HepG2 (cell line): Measurements from ENCODE around the gene TMED6. TPM values are rescaled to one million over a fixed set of nuclear protein-coding genes. Genes with fewer than 3 reads are reported as not detected.

Experiments used
- FOSL1 ChIP-seq: sonication (generic); formaldehyde crosslinking; IDR thresholded peaks from 2 replicates; pipeline ENCODE4 v1.9.0; 2021; ENCODE audit warnings: missing genetic modification reagents, borderline replicate concordance
- HDAC6 ChIP-seq: fragments of 200-600 bp; sonication (generic); IDR thresholded peaks from 2 replicates; pipeline ENCODE4 v1.7.0; 2017; ENCODE audit warnings: mild to moderate bottlenecking, antibody characterized with exemption, low read length, low read depth
- HMG20B ChIP-seq: conservative IDR thresholded peaks from 2 replicates; pipeline ENCODE4 v1.6.1; 2016; ENCODE audit warnings: missing genetic modification reagents, missing compliant biosample characterization
- JUNB ChIP-seq: sonication (generic); formaldehyde crosslinking; IDR thresholded peaks from 2 replicates; pipeline ENCODE4 v1.8.0; 2022; ENCODE audit warnings: missing genetic modification reagents, mild to moderate bottlenecking, borderline replicate concordance
- SMAD9 ChIP-seq: sonication (generic); formaldehyde crosslinking; IDR thresholded peaks from 2 replicates; pipeline ENCODE4 v1.5.1; 2020; ENCODE audit warnings: mild to moderate bottlenecking, missing genetic modification reagents
- ZNF101 ChIP-seq: sonication (generic); formaldehyde crosslinking; IDR thresholded peaks from 2 replicates; pipeline ENCODE4 v1.4.0; 2020; ENCODE audit warnings: mild to moderate bottlenecking, low read depth, missing genetic modification reagents, borderline replicate concordance
- ZNF556 ChIP-seq: sonication (generic); formaldehyde crosslinking; IDR thresholded peaks from 2 replicates; pipeline ENCODE4 v1.4.0; 2020; ENCODE audit warnings: mild to moderate bottlenecking, missing genetic modification reagents, borderline replicate concordance
- ZNF713 ChIP-seq: sonication (generic); formaldehyde crosslinking; IDR thresholded peaks from 2 replicates; pipeline ENCODE4 v1.4.0; 2020; ENCODE audit warnings: mild to moderate bottlenecking, missing genetic modification reagents
- polyA plus RNA-seq, 8 experiments: library from polyadenylated mRNA; depleted of rRNA in 3 of 8; stranded (reverse) in 7 of 8; unstranded in 1 of 8; fragments of >200 nt; fragmentation: Illumina TruSeq in 4 of 8; extraction: Trizol in 4 of 8; gene quantifications; 2 replicates each; pipeline versions ENCODE4 v1.2.1 to v1.2.3, GENCODE V29; 2011 to 2016; ENCODE audit warnings: low read depth in 4 of 8, missing spikeins in 1 of 8, mixed read lengths in 1 of 8; ENCODE audit not compliant: insufficient read depth in 1 of 8
- total RNA-seq, 5 experiments: library from RNA; depleted of rRNA; stranded (reverse); fragments of >200 nt; fragmentation: Illumina TruSeq; extraction: Trizol; gene quantifications; 2 replicates each; pipeline ENCODE4 v1.2.3, GENCODE V29; 2016; ENCODE audit warnings: low read depth in 1 of 5
- TF ChIP-seq, protein P1 (sequence below), 2 experiments: sonication (generic) in 1 of 2; formaldehyde crosslinking in 1 of 2; IDR thresholded peaks; 2 replicates each; pipeline versions ENCODE4 v1.6.1 to v1.9.0; 2014 to 2022; ENCODE audit warnings: antibody characterized with exemption in 1 of 2, borderline replicate concordance in 1 of 2, inconsistent platforms in 1 of 2, low read depth in 1 of 2, missing genetic modification reagents in 1 of 2
- TF ChIP-seq, protein P2 (sequence below): sonication (generic); formaldehyde crosslinking; IDR thresholded peaks from 2 replicates; pipeline ENCODE4 v1.4.0; 2020; ENCODE audit warnings: missing genetic modification reagents
- TF ChIP-seq, protein P3 (sequence below): sonication (generic); formaldehyde crosslinking; IDR thresholded peaks from 2 replicates; pipeline ENCODE4 v1.4.0; 2020; ENCODE audit warnings: low read depth, mild to moderate bottlenecking, missing genetic modification reagents

Gene TMED6
- total and polyA plus RNA-seq, 2 of the 13 experiments (the other 11 are each of a cell fraction or from before 2014, with no cell fraction given), result 9.8 to 14.4 TPM

DNA sequence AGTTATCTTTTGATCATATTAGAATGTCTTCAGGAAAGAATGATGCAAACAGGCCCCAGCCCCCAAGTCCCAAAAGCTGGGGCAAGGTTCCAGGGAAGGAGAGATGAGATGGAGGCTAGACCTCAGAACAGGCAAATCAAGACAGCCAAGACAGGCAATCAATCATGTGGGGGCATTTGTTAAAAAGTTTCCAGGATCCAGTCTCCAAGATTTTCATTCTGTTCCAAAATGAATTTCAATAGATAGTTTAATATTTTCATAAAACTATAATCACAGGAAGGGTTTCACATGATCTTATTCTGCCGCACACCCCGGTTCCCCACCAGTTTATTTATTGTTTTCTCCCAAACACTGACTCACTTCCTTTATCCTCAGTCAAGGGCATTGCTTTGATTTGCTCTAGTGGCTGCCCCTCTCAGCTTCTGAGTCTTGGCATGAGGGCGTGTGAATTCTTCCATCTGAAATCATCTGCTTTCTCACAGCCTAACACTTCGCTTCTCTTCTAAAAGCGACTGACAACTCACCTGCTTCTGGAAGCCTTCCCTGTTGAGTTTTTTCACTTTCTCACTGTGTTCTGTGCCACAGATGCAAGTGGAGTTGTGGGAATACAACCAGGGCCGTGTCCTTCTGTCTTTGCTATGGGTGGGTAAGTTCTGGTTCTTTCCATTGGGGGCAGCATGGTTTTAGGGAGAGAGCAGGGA is 46.4 kb upstream of the TMED6 start (continued):
- TF ChIP-seq FOSL1 (CRISPR knock-in tag) (peak; percentile 50; the same call in 1 of the 2 replicates), ZNF101 (CRISPR knock-in tag) (no peak), ZNF556 (no peak), SMAD9 (CRISPR knock-in tag) (no peak), HDAC6 (no peak), JUNB (CRISPR knock-in tag) (no peak), HMG20B (CRISPR knock-in tag) (peak; percentile 22; the same call in 1 of the 2 replicates), ZNF713 (CRISPR knock-in tag) (no peak)
- TF ChIP-seq, protein P1, sequence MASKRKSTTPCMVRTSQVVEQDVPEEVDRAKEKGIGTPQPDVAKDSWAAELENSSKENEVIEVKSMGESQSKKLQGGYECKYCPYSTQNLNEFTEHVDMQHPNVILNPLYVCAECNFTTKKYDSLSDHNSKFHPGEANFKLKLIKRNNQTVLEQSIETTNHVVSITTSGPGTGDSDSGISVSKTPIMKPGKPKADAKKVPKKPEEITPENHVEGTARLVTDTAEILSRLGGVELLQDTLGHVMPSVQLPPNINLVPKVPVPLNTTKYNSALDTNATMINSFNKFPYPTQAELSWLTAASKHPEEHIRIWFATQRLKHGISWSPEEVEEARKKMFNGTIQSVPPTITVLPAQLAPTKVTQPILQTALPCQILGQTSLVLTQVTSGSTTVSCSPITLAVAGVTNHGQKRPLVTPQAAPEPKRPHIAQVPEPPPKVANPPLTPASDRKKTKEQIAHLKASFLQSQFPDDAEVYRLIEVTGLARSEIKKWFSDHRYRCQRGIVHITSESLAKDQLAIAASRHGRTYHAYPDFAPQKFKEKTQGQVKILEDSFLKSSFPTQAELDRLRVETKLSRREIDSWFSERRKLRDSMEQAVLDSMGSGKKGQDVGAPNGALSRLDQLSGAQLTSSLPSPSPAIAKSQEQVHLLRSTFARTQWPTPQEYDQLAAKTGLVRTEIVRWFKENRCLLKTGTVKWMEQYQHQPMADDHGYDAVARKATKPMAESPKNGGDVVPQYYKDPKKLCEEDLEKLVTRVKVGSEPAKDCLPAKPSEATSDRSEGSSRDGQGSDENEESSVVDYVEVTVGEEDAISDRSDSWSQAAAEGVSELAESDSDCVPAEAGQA (IDR thresholded peaks at IDR 0.05; ENCODE audit: low read depth), result no peak
- TF ChIP-seq, protein P1 (CRISPR knock-in tag; IDR thresholded peaks at IDR 0.05; ENCODE audit: borderline replicate concordance), result no peak
- TF ChIP-seq, protein P2, sequence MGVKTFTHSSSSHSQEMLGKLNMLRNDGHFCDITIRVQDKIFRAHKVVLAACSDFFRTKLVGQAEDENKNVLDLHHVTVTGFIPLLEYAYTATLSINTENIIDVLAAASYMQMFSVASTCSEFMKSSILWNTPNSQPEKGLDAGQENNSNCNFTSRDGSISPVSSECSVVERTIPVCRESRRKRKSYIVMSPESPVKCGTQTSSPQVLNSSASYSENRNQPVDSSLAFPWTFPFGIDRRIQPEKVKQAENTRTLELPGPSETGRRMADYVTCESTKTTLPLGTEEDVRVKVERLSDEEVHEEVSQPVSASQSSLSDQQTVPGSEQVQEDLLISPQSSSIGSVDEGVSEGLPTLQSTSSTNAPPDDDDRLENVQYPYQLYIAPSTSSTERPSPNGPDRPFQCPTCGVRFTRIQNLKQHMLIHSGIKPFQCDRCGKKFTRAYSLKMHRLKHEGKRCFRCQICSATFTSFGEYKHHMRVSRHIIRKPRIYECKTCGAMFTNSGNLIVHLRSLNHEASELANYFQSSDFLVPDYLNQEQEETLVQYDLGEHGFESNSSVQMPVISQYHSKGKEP, result no peak
- TF ChIP-seq, protein P3, sequence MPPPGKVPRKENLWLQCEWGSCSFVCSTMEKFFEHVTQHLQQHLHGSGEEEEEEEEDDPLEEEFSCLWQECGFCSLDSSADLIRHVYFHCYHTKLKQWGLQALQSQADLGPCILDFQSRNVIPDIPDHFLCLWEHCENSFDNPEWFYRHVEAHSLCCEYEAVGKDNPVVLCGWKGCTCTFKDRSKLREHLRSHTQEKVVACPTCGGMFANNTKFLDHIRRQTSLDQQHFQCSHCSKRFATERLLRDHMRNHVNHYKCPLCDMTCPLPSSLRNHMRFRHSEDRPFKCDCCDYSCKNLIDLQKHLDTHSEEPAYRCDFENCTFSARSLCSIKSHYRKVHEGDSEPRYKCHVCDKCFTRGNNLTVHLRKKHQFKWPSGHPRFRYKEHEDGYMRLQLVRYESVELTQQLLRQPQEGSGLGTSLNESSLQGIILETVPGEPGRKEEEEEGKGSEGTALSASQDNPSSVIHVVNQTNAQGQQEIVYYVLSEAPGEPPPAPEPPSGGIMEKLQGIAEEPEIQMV (CRISPR knock-in tag), result no peak
